GM23338 (cell line): ENCODE data around the gene TMEM120B. TPM values are rescaled to one million over a fixed set of nuclear protein-coding genes. Genes with fewer than 3 reads are reported as not detected.

Experiments
- ATAC-seq: fragments of 200-7000 bp; cut with Tn5 transposase; 3 replicates; pipeline ENCODE4 v1.9.1; 2020
- DNase-seq: peaks from one replicate; pipeline ENCODE4 v3.0.0-alpha.2; 2015; ENCODE audit warnings: low spot score
- H2AFZ ChIP-seq: fragments of 200-600 bp; sonication (generic); 2 replicates; pipeline ENCODE4 v1.8.0; 2016; ENCODE audit warnings: antibody characterized with exemption, mild to moderate bottlenecking, moderate library complexity
- H3F3A ChIP-seq: fragments of 200-600 bp; sonication (generic); replicated peaks from 2 replicates; pipeline ENCODE4 v1.8.0; 2017; ENCODE audit warnings: antibody characterized with exemption, mixed run types, low read depth
- H3K27ac ChIP-seq: fragments of 200-600 bp; sonication (generic); 2 replicates; pipeline ENCODE4 v1.6.1; 2016; ENCODE audit warnings: low read depth
- H3K27me3 ChIP-seq: fragments of 200-600 bp; sonication (generic); 2 replicates; pipeline ENCODE4 v1.8.0; 2016; ENCODE audit warnings: mild to moderate bottlenecking, mixed run types, moderate library complexity; ENCODE audit not compliant: insufficient read depth
- H3K36me3 ChIP-seq: fragments of 200-600 bp; sonication (generic); 2 replicates; pipeline ENCODE4 v1.8.0; 2016; ENCODE audit warnings: mild to moderate bottlenecking; ENCODE audit not compliant: insufficient read depth
- H3K4me1 ChIP-seq: fragments of 200-600 bp; sonication (generic); 2 replicates; pipeline ENCODE4 v1.8.0; 2016; ENCODE audit warnings: mild to moderate bottlenecking, moderate library complexity; ENCODE audit not compliant: insufficient read depth
- H3K4me2 ChIP-seq: fragments of 200-600 bp; sonication (generic); 2 replicates; pipeline ENCODE4 v1.7.1; 2017; ENCODE audit warnings: mixed run types
- H3K4me3 ChIP-seq: fragments of 200-600 bp; sonication (generic); 2 replicates; pipeline ENCODE4 v1.6.1; 2016; ENCODE audit warnings: mixed run types
- H3K79me2 ChIP-seq: fragments of 200-600 bp; sonication (generic); replicated peaks from 2 replicates; pipeline ENCODE4 v1.8.0; 2017; ENCODE audit warnings: mild to moderate bottlenecking; ENCODE audit not compliant: insufficient read depth
- H3K9me2 ChIP-seq: fragments of 200-600 bp; sonication (generic); 2 replicates; pipeline ENCODE4 v1.8.0; 2017; ENCODE audit not compliant: insufficient read depth
- H4K20me1 ChIP-seq: fragments of 200-600 bp; sonication (generic); replicated peaks from 2 replicates; pipeline ENCODE4 v1.8.0; 2017; ENCODE audit warnings: mild to moderate bottlenecking; ENCODE audit not compliant: insufficient read depth
- H3K27ac Mint-ChIP-seq: 2 replicates; pipeline ENCODE4 v1.8.0; 2020; ENCODE audit warnings: inconsistent platforms, mild to moderate bottlenecking, moderate library complexity, mixed read lengths
- H3K27me3 Mint-ChIP-seq: 3 replicates; pipeline ENCODE4 v1.8.0; 2022; ENCODE audit warnings: low read depth, mild to moderate bottlenecking, moderate library complexity, mixed read lengths, inconsistent platforms; ENCODE audit not compliant: insufficient read depth, poor library complexity
- H3K36me3 Mint-ChIP-seq: 3 replicates; pipeline ENCODE4 v1.8.0; 2021; ENCODE audit warnings: low read depth, mild to moderate bottlenecking, inconsistent platforms, moderate library complexity, mixed read lengths
- H3K4me1 Mint-ChIP-seq: 3 replicates; pipeline ENCODE4 v1.8.0; 2020; ENCODE audit warnings: mild to moderate bottlenecking, inconsistent platforms, mixed read lengths
- H3K4me3 Mint-ChIP-seq: 3 replicates; pipeline ENCODE4 v1.8.0; 2021; ENCODE audit warnings: moderate library complexity, mild to moderate bottlenecking, inconsistent platforms, mixed read lengths
- H3K9me3 Mint-ChIP-seq: 3 replicates; pipeline ENCODE4 v1.8.0; 2020; ENCODE audit warnings: moderate library complexity, mild to moderate bottlenecking, inconsistent platforms, mixed read lengths
- ETS1 ChIP-seq: IDR thresholded peaks from 2 replicates; pipeline ENCODE4 v1.6.1; 2016; ENCODE audit warnings: antibody characterized with exemption
- EZH2 ChIP-seq: fragments of 200-600 bp; sonication (generic); IDR thresholded peaks from one replicate; pipeline ENCODE4 v1.8.0; 2017; ENCODE audit warnings: antibody characterized with exemption, mild to moderate bottlenecking, low read depth; ENCODE audit not compliant: unreplicated experiment
- EZH2phosphoT487 ChIP-seq: fragments of 200-600 bp; sonication (generic); IDR thresholded peaks from one replicate; pipeline ENCODE4 v1.8.1; 2018; ENCODE audit warnings: antibody characterized with exemption; ENCODE audit not compliant: unreplicated experiment
- NANOG ChIP-seq: IDR thresholded peaks from 2 replicates; pipeline ENCODE4 v1.6.1; 2016; ENCODE audit warnings: antibody characterized with exemption, borderline replicate concordance
- POLR2AphosphoS5 ChIP-seq: IDR thresholded peaks from 2 replicates; pipeline ENCODE4 v1.6.1; 2016; ENCODE audit warnings: antibody characterized with exemption, low read depth
- REST ChIP-seq: IDR thresholded peaks from one replicate; pipeline ENCODE4 v1.6.1; 2018; ENCODE audit warnings: antibody characterized with exemption; ENCODE audit not compliant: unreplicated experiment
- STAT1 ChIP-seq: IDR thresholded peaks from one replicate; pipeline ENCODE4 v1.6.1; 2016; ENCODE audit warnings: antibody characterized with exemption; ENCODE audit not compliant: unreplicated experiment
- ZNF114 ChIP-seq: fragments of 250-450 bp; sonication (Bioruptor Pico); IDR thresholded peaks from 2 replicates; pipeline ENCODE4 v1.5.0; 2020; ENCODE audit warnings: mild to moderate bottlenecking, moderate library complexity
- ZNF331 ChIP-seq: fragments of 250-450 bp; sonication (Bioruptor Pico); IDR thresholded peaks from 2 replicates; pipeline ENCODE4 v1.5.0; 2020; ENCODE audit warnings: low read depth, mild to moderate bottlenecking, moderate library complexity
- ZNF462 ChIP-seq: fragments of 250-450 bp; sonication (Bioruptor Pico); IDR thresholded peaks from 2 replicates; pipeline ENCODE4 v1.5.0; 2020; ENCODE audit warnings: mild to moderate bottlenecking, moderate library complexity
- polyA plus RNA-seq: library from polyadenylated mRNA; unstranded; fragments of >200 nt; fragmentation: Nextera tagmentation; extraction: Ambion mirVana; gene quantifications from 2 replicates; pipeline ENCODE4 v1.2.1, GENCODE V29; 2016
- total RNA-seq: library from RNA; depleted of rRNA; stranded (reverse); fragments of >200 nt; shearing (Covaris generic); gene quantifications from 2 replicates; pipeline ENCODE4 v1.2.3, GENCODE V29; 2014
- TF ChIP-seq, protein P1 (sequence below), 2 experiments: fragments of 200-600 bp in 1 of 2; sonication (generic) in 1 of 2; conservative IDR thresholded peaks; 2 replicates each; pipeline versions ENCODE4 v1.5.1 to v1.6.1; 2016 to 2017; ENCODE audit warnings: antibody characterized with exemption in 2 of 2, low read depth in 2 of 2, mild to moderate bottlenecking in 2 of 2, moderate library complexity in 1 of 2

TMEM120B gene
- total and polyA plus RNA-seq, 2 experiments from 2014 or later = 15.0 to 36.0 TPM

DNA sequence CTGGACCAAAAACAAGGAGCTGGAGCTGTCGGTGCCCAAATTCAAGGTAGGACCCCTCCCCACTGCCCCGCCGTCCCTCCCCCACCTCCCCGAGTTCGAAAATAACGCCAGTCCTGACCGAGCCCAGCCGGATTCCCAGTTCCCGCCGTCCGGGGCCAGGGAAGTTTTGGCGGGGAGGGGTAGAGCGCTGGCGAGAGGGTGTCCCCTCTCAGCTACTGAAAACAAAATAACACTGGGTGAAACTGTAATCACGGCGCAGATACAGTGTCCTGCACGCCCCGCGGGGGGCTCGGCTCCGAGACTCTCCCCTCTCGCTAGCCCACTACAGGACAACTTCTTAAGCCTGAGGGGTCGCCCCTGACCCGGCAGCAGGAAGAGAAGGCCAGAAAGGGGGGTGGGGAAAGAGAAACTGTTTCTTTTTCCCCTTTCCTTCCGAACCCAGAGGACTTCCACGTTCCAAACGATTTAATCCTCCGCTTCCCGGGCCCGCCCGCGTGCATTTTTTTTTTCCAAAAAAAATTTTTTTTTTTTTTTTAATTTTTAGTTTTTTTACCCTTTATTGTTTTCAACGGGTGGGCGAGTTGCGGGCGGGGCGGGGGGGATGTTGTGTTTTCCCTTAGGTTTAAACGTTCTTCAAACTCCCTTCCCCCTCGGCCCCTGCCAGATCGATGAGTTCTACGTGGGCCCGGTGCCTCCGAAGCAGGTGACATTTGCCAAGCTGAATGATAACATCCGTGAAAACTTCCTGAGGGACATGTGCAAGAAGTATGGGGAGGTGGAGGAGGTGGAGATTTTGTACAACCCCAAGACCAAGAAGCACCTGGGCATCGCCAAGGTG, 92.8 kb downstream of the TMEM120B start:
- Histone ChIP-seq H3F3A (no peaks in the 10 kb centered on the region), H3K9me2 (no peaks in the 10 kb centered on the region), H3K27ac (no peak overlapping the region), H3K36me3 (no peaks in the 10 kb centered on the region), H3K27me3 (no peaks in the 10 kb centered on the region), H3K4me3 (peak overlapping the region; percentile 86), H3K4me1 (peaks cover 18% of the 10 kb centered on the region), H3K4me2 (peak overlapping the region; percentile 98), H2AFZ (no peak overlapping the region), H3K79me2 (peaks cover 62% of the 10 kb centered on the region), H4K20me1 (no peaks in the 10 kb centered on the region; the same call in 1 of the 2 replicates)
- Mint-ChIP-seq H3K27me3 (peaks cover 27% of the 10 kb centered on the region), H3K4me1 (peaks cover 32% of the 10 kb centered on the region), H3K27ac (no peak overlapping the region; the same call in 1 of the 2 replicates), H3K4me3 (peak overlapping the region; percentile 89), H3K9me3 (peaks cover 5% of the 10 kb centered on the region; the same call in 1 of the 3 replicates), H3K36me3 (peaks cover 53% of the 10 kb centered on the region)
- ATAC-seq (no peak), DNase-seq (no peak)
- TF ChIP-seq EZH2phosphoT487 (no peak), NANOG (no peak), ZNF462 (no peak), STAT1 (no peak), POLR2AphosphoS5 (no peak), ETS1 (no peak), ZNF331 (CRISPR knock-in tag) (no peak), EZH2 (no peak), REST (no peak), ZNF114 (CRISPR knock-in tag) (no peak)
- TF ChIP-seq, protein P1, sequence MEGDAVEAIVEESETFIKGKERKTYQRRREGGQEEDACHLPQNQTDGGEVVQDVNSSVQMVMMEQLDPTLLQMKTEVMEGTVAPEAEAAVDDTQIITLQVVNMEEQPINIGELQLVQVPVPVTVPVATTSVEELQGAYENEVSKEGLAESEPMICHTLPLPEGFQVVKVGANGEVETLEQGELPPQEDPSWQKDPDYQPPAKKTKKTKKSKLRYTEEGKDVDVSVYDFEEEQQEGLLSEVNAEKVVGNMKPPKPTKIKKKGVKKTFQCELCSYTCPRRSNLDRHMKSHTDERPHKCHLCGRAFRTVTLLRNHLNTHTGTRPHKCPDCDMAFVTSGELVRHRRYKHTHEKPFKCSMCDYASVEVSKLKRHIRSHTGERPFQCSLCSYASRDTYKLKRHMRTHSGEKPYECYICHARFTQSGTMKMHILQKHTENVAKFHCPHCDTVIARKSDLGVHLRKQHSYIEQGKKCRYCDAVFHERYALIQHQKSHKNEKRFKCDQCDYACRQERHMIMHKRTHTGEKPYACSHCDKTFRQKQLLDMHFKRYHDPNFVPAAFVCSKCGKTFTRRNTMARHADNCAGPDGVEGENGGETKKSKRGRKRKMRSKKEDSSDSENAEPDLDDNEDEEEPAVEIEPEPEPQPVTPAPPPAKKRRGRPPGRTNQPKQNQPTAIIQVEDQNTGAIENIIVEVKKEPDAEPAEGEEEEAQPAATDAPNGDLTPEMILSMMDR (conservative IDR thresholded peaks at IDR 0.05; ENCODE audit: low read depth in 2 of 2) = no peak
